HCT116 (cell line): ENCODE measurements around the gene IQCK. TPM values are rescaled to one million over a fixed set of nuclear protein-coding genes. Genes with fewer than 3 reads are reported as not detected.

ENCODE experiments used
- ATAC-seq: fragments of 200-7000 bp; cut with Tn5 transposase; 2 replicates; pipeline ENCODE4 v1.9.1; 2020; ENCODE audit warnings: mild to moderate bottlenecking, moderate library complexity
- BruUV-seq: library from RNA; stranded (reverse); fragments of 400-500 nt; replicated peaks from 2 replicates; lab custom pipeline; 2021; lab: Mats Ljungman, UMichigan
- CTCF ChIA-PET: fragments of 300-600 bp; sonication (Branson Sonifier 250); formaldehyde crosslinking; loops from one replicate; lab custom pipeline; 2021; ENCODE audit warnings: antibody characterized with exemption; lab: Charles Lee
- POLR2A ChIA-PET: fragments of 300-600, 350-600 bp; sonication (Branson Sonifier 250); formaldehyde crosslinking; loops from one replicate; lab custom pipeline; 2021; ENCODE audit warnings: antibody characterized with exemption; lab: Charles Lee
- RAD21 ChIA-PET, 2 experiments: fragments of 300-600 bp; sonication (Branson Sonifier 250); formaldehyde crosslinking; loops; one replicate each; lab custom pipeline; 2023; ENCODE audit warnings: low total read pairs in 2 of 2; ENCODE audit not compliant: uncharacterized antibody in 2 of 2, unreplicated experiment in 2 of 2, low non-redundant PET in 1 of 2; lab: Charles Lee
- DNase-seq: peaks from one replicate; pipeline ENCODE4 v3.0.0-alpha.2; 2010; ENCODE audit warnings: low read depth, low spot score
- H2AFZ ChIP-seq: fragments of 200-600 bp; shearing (Covaris generic), sonication (generic); 2 replicates; pipeline ENCODE4 v1.6.1; 2017; ENCODE audit warnings: low read depth, mixed run types, mixed read lengths, antibody characterized with exemption, low read length; ENCODE audit not compliant: poor library complexity, severe bottlenecking
- H3K27ac ChIP-seq: 2 replicates; pipeline ENCODE4 v1.5.1; 2012; ENCODE audit warnings: low read depth, low read length
- H3K27me3 ChIP-seq: fragments of 200-600 bp; sonication (generic); 2 replicates; pipeline ENCODE4 v1.6.1; 2016; ENCODE audit warnings: mixed run types, low read length, mixed read lengths; ENCODE audit not compliant: insufficient read depth
- H3K36me3 ChIP-seq, 2 experiments: fragments of 200-500 bp in 1 of 2; fragments of 200-600 bp in 1 of 2; sonication (Bioruptor generic) in 1 of 2; sonication (generic) in 1 of 2; 2 replicates each; pipeline versions ENCODE4 v1.5.1 to v1.6.1; 2014 to 2016; ENCODE audit warnings: low read length in 2 of 2, inconsistent platforms in 1 of 2, mixed read lengths in 1 of 2, mixed run types in 1 of 2; ENCODE audit not compliant: insufficient read depth in 2 of 2, control insufficient read depth in 1 of 2
- H3K4me1 ChIP-seq, 2 experiments: fragments of 200-600 bp in 1 of 2; sonication (generic) in 1 of 2; 2 replicates each; pipeline versions ENCODE4 v1.5.1 to v1.6.1; 2012 to 2017; ENCODE audit warnings: low read length in 2 of 2, inconsistent platforms in 1 of 2, mild to moderate bottlenecking in 1 of 2, mixed read lengths in 1 of 2, mixed run types in 1 of 2, moderate library complexity in 1 of 2; ENCODE audit not compliant: insufficient read depth in 2 of 2, control insufficient read depth in 1 of 2
- H3K4me2 ChIP-seq: fragments of 200-600 bp; sonication (generic); 2 replicates; pipeline ENCODE4 v1.6.1; 2017; ENCODE audit warnings: mixed run types, low read length, mixed read lengths
- H3K4me3 ChIP-seq, 2 experiments: fragments of 200-600 bp in 1 of 2; sonication (generic) in 1 of 2; replicated peaks in 1 of 2; 2 replicates each; pipeline ENCODE4 v1.5.1; 2011 to 2016; ENCODE audit warnings: low read length in 2 of 2, control low read depth in 1 of 2, low read depth in 1 of 2, mild to moderate bottlenecking in 1 of 2, mixed read lengths in 1 of 2, mixed run types in 1 of 2
- H3K79me2 ChIP-seq: fragments of 200-600 bp; sonication (generic); 2 replicates; pipeline ENCODE4 v1.6.1; 2017; ENCODE audit warnings: mild to moderate bottlenecking, mixed run types, low read length, moderate library complexity, mixed read lengths; ENCODE audit not compliant: insufficient read depth
- H3K9ac ChIP-seq: fragments of 200-600 bp; sonication (generic); 2 replicates; pipeline ENCODE4 v1.6.1; 2016; ENCODE audit warnings: low read length, mixed read lengths
- H3K9me2 ChIP-seq: fragments of 200-600 bp; sonication (generic), shearing (Covaris generic); 2 replicates; pipeline ENCODE4 v1.6.1; 2017; ENCODE audit warnings: mixed run types, mild to moderate bottlenecking, moderate library complexity; ENCODE audit not compliant: insufficient read depth
- H3K9me3 ChIP-seq, 2 experiments: fragments of 200-500 bp in 1 of 2; fragments of 200-600 bp in 1 of 2; sonication (Bioruptor generic) in 1 of 2; sonication (generic) in 1 of 2; 2 replicates each; pipeline ENCODE4 v1.6.1; 2014 to 2017; ENCODE audit warnings: low read length in 2 of 2, mixed read lengths in 2 of 2, inconsistent platforms in 1 of 2, low read depth in 1 of 2, mild to moderate bottlenecking in 1 of 2, mixed run types in 1 of 2, moderate library complexity in 1 of 2; ENCODE audit not compliant: control insufficient read depth in 1 of 2, insufficient read depth in 1 of 2
- H4K20me1 ChIP-seq: fragments of 200-600 bp; sonication (generic), shearing (Covaris generic); 2 replicates; pipeline ENCODE4 v1.6.1; 2017; ENCODE audit warnings: mixed run types, mild to moderate bottlenecking, moderate library complexity; ENCODE audit not compliant: insufficient read depth
- ATF3 ChIP-seq: IDR thresholded peaks from 2 replicates; pipeline ENCODE4 v1.6.1; 2012
- CBX3 ChIP-seq: IDR thresholded peaks from 2 replicates; pipeline ENCODE4 v1.6.1; 2012; ENCODE audit warnings: low read depth
- CEBPB ChIP-seq: IDR thresholded peaks from 2 replicates; pipeline ENCODE4 v1.6.1; 2012; ENCODE audit warnings: low read depth
- CTCF ChIP-seq, 3 experiments: fragments of 200-600 bp in 1 of 3; sonication (generic) in 1 of 3; IDR thresholded peaks in 2 of 3; conservative IDR thresholded peaks in 1 of 3; 2 replicates each; pipeline ENCODE4 v1.5.1; 2012 to 2017; ENCODE audit warnings: low read depth in 2 of 3, low read length in 2 of 3, antibody characterized with exemption in 1 of 3, borderline replicate concordance in 1 of 3, control low read depth in 1 of 3, mild to moderate bottlenecking in 1 of 3, mixed read lengths in 1 of 3, mixed run types in 1 of 3, moderate library complexity in 1 of 3; ENCODE audit not compliant: insufficient read depth in 1 of 3
- ELF1 ChIP-seq: IDR thresholded peaks from 2 replicates; pipeline ENCODE4 v1.6.1; 2012; ENCODE audit warnings: low read depth, borderline replicate concordance
- EZH2 ChIP-seq: fragments of 200-600 bp; sonication (generic); IDR thresholded peaks from 2 replicates; pipeline ENCODE4 v1.6.1; 2017; ENCODE audit warnings: antibody characterized with exemption, mixed run types
- FOSL1 ChIP-seq: IDR thresholded peaks from 2 replicates; pipeline ENCODE4 v1.6.1; 2012; ENCODE audit warnings: low read depth
- MAX ChIP-seq: IDR thresholded peaks from 2 replicates; pipeline ENCODE4 v1.6.1; 2012
- POLR2A ChIP-seq: IDR thresholded peaks from 2 replicates; pipeline ENCODE4 v1.7.0; 2011; ENCODE audit warnings: borderline replicate concordance; ENCODE audit not compliant: insufficient read depth, insufficient read length; ENCODE audit errors: extremely low read depth
- TCF7L2 ChIP-seq: IDR thresholded peaks from 2 replicates; pipeline ENCODE4 v1.7.0; 2011; ENCODE audit warnings: borderline replicate concordance, inconsistent platforms; ENCODE audit not compliant: insufficient read depth, insufficient read length; ENCODE audit errors: extremely low read depth
- ZBTB33 ChIP-seq: IDR thresholded peaks from 2 replicates; pipeline ENCODE4 v1.6.1; 2011; ENCODE audit warnings: mild to moderate bottlenecking, low read length, moderate library complexity; ENCODE audit not compliant: insufficient replicate concordance; ENCODE audit errors: extremely low read depth
- ZFX ChIP-seq: fragments of 450-650 bp; IDR thresholded peaks from 2 replicates; pipeline ENCODE4 v1.6.1; 2017
- intact Hi-C: fragments of 100-400 bp; cut with micrococcal nuclease; formaldehyde crosslinking; loops from 2 replicates; pipeline ENCODE4 v1.10.0; 2022
- total RNA-seq: library from RNA; stranded (reverse); gene quantifications from one replicate; pipeline ENCODE4 v1.2.1, GENCODE V29; 2021; ENCODE audit not compliant: unreplicated experiment

Gene IQCK
- total RNA-seq, 1 experiment from 2014 or later: 11.8 TPM

- ChIA-PET CTCF (interaction anchor here (1.9 to 2.0 kb wide), 2 partner anchors 13 to 311 kb away, joined by 5 to 7 read pairs; no protein-coding TSS in a partner anchor), POLR2A (no interaction called here), RAD21 (no interaction called here)
Measured at GRCh38 chr16:19894586-19894985, 176.5 kb downstream of the IQCK start.

More at GRCh38 chr16:19894586-19894985, 176.5 kb downstream of the IQCK start:
- no TSS peak for BruUV-seq
- no peak overlapping the region for H3K4me2 ChIP-seq
- no peaks in the 10 kb centered on the region for H3K9me3 ChIP-seq
- no peaks in the 10 kb centered on the region for H3K9me2 ChIP-seq
- H4K20me1 ChIP-seq: no peaks in the 10 kb centered on the region
- DNase-seq (no peak), ATAC-seq (no peak)
- intact Hi-C loops: no loop called here
- no peak for TF ChIP-seq CTCF (IDR thresholded peaks at IDR 0.05 in 2 of 3, conservative IDR thresholded peaks at IDR 0.05 in 1 of 3; ENCODE audit: borderline replicate concordance in 1 of 3, insufficient read depth in 1 of 3, low read depth in 2 of 3, low read length in 2 of 3)
- TF ChIP-seq ZFX: no peak
- TF ChIP-seq ATF3: no peak
- no peak for TF ChIP-seq EZH2
- TF ChIP-seq CEBPB: no peak
- no peak for TF ChIP-seq FOSL1
- TF ChIP-seq MAX: no peak
- no peak for TF ChIP-seq ZBTB33
- no peak for TF ChIP-seq ELF1
- TF ChIP-seq POLR2A: no peak
- no peak for TF ChIP-seq CBX3
- no peak for TF ChIP-seq TCF7L2
- no peak overlapping the region for H3K27ac ChIP-seq
- H3K9ac ChIP-seq: no peak overlapping the region
- H3K4me3 ChIP-seq: no peak overlapping the region
- no peak overlapping the region for H2AFZ ChIP-seq
- H3K79me2 ChIP-seq: no peaks in the 10 kb centered on the region
- H3K36me3 ChIP-seq: no peaks in the 10 kb centered on the region
- H3K27me3 ChIP-seq: no peaks in the 10 kb centered on the region
- peaks cover 4 to 6% of the 10 kb centered on the region in 2 experiments; a peak in 2 of 4 replicates for H3K4me1 ChIP-seq
